ES-I3 (cell line): ENCODE results near the gene ZNF692.
"Not testable (repeated sequence)": the region's sequence is repeated elsewhere in the genome, so short reads cannot be mapped to it uniquely, and the experiment has no call there.

Experiments
- H3K36me3 ChIP-seq: 2 replicates; pipeline ENCODE4 v1.6.1; 2013; ENCODE audit warnings: mild to moderate bottlenecking, low read length, control low read depth, moderate library complexity; ENCODE audit not compliant: insufficient read depth
- H3K4me1 ChIP-seq: 2 replicates; pipeline ENCODE4 v1.6.1; 2013; ENCODE audit warnings: mild to moderate bottlenecking, control low read depth, low read length; ENCODE audit not compliant: insufficient read depth
- H3K9ac ChIP-seq: 2 replicates; pipeline ENCODE4 v1.6.1; 2013; ENCODE audit warnings: low read depth, mild to moderate bottlenecking, low read length, moderate library complexity
- H3K9me3 ChIP-seq: 2 replicates; pipeline ENCODE4 v1.6.1; 2013; ENCODE audit warnings: mild to moderate bottlenecking, low read length, moderate library complexity; ENCODE audit not compliant: control insufficient read depth, insufficient read depth

Gene ZNF692

DNA sequence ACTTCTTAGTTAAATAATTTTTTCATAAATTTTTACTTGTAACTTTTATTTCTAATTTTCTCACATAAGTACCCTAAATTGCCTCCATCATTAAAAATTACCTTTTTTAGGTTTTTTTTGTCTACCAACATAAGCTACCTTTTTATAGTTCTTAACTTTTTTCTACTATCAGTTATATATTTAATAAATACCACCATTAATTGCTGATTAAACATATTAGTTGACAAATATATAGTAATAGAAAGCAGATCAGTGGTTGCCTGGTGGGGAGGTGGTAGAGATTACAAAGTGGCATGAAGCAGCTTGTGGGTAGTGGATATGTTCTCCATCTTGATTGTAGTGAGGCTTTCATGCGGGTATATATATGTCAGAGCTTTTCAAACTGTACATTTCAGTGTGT, 27.0 kb downstream of the ZNF692 start:
- no peak overlapping the region for H3K9ac ChIP-seq
- no peaks in the 10 kb centered on the region for H3K9me3 ChIP-seq
- H3K36me3 ChIP-seq = no peaks in the 10 kb centered on the region
- H3K4me1 ChIP-seq = no peaks in the 10 kb centered on the region

DNA sequence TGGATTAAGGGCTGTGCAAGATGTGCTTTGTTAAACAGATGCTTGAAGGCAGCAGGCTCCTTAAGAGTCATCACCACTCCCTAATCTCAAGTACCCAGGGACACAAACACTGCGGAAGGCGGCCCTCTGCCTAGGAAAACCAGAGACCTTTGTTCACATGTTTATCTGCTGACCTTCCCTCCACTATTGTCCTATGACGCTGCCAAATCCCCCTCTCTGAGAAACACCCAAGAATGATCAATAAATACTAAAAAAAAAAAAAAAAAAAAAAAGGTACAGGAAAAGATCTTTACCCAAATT, 28.2 kb downstream of the ZNF692 start:
- H3K36me3 ChIP-seq, H3K4me1 ChIP-seq, H3K9ac ChIP-seq, H3K9me3 ChIP-seq: not testable (repeated sequence)

GRCh38 chr1:248828845-248829244, 30.0 kb downstream of the ZNF692 start:
- Histone ChIP-seq H3K4me1 (peaks cover 5% of the 10 kb centered on the region; the same call in 1 of the 2 replicates), H3K9ac (no peak overlapping the region), H3K9me3 (no peaks in the 10 kb centered on the region), H3K36me3 (peaks cover 3% of the 10 kb centered on the region; the same call in 1 of the 2 replicates)

GRCh38 chr1:248825909-248826760, 32.8 kb downstream of the ZNF692 start, which contains the start of gene SH3BP5L:
TSS of gene SH3BP5L (minus strand) at chr1:248825915. CDS start at chr1:248824935, 980 bp downstream.
- H3K9me3 ChIP-seq = no peaks in the 10 kb centered on the region
- H3K4me1 ChIP-seq = peaks cover 5% of the 10 kb centered on the region; the same call in 1 of the 2 replicates

DNA sequence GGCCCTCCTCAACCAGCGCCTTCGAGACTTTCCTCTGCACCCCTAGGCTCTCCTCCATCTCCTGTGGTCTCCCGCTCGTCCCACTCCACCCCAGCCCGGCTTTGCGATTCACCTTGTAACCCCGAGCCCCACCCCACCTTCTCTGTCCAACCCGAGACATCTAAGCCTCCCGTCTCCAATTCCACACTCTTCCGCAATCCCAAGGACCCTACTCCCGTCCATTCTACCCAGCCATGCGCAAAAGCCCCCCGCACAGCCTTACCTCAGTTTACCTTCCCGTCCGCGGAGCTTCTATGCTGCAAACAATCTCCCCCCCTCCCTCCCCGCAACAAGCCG, 33.3 kb downstream of the ZNF692 start:
- Histone ChIP-seq H3K4me1 (peaks cover 5% of the 10 kb centered on the region; the same call in 1 of the 2 replicates), H3K9me3 (no peaks in the 10 kb centered on the region), H3K36me3 (peaks cover 11% of the 10 kb centered on the region), H3K9ac (peak overlapping the region; percentile 85)

More at GRCh38 chr1:248825909-248826760, 32.8 kb downstream of the ZNF692 start, which contains the start of gene SH3BP5L:
- H3K36me3 ChIP-seq = peaks cover 11% of the 10 kb centered on the region
- peak within 1 kb of the TSS; percentile 85 for H3K9ac ChIP-seq

GRCh38 chr1:248825136-248825535, 33.7 kb downstream of the ZNF692 start:
- peaks cover 11% of the 10 kb centered on the region for H3K36me3 ChIP-seq
- H3K4me1 ChIP-seq = peaks cover 5% of the 10 kb centered on the region; the same call in 1 of the 2 replicates
- no peaks in the 10 kb centered on the region for H3K9me3 ChIP-seq
- H3K9ac ChIP-seq = peak overlapping the region; percentile 85

GRCh38 chr1:248824701-248825100, 34.2 kb downstream of the ZNF692 start:
- Histone ChIP-seq H3K4me1 (peaks cover 8% of the 10 kb centered on the region; the same call in 1 of the 2 replicates), H3K9ac (peak overlapping the region; percentile 85; the same call in 1 of the 2 replicates), H3K9me3 (no peaks in the 10 kb centered on the region), H3K36me3 (peaks cover 11% of the 10 kb centered on the region)

DNA sequence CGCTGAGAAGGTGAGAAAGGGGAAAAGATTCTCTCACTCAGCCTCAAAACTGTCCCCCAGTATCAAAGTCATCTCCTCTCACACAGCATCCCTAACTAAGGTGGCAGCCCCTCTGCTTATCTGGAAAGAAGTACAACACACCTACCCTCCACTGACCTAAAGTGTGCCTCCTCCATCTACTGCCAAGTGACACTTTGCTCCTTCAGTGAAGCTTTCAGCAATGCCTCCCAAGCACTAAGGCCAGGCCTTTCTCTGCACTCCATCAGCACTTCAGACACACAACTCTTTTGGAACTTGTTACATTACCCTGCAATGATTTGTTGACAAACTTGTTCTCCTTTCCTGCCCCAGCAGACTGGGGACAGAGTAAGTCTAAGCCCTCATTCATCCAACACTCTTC, 34.6 kb downstream of the ZNF692 start:
- Histone ChIP-seq H3K9me3 (no peaks in the 10 kb centered on the region), H3K4me1 (peaks cover 12% of the 10 kb centered on the region), H3K36me3 (peaks cover 11% of the 10 kb centered on the region), H3K9ac (no peak overlapping the region)

- Histone ChIP-seq H3K36me3 (peaks cover 11% of the 10 kb centered on the region), H3K9me3 (no peaks in the 10 kb centered on the region), H3K9ac (no peak overlapping the region), H3K4me1 (peaks cover 16% of the 10 kb centered on the region)
These were observed 35.3 kb downstream of the ZNF692 start for GRCh38 chr1:248823517-248824001.

DNA sequence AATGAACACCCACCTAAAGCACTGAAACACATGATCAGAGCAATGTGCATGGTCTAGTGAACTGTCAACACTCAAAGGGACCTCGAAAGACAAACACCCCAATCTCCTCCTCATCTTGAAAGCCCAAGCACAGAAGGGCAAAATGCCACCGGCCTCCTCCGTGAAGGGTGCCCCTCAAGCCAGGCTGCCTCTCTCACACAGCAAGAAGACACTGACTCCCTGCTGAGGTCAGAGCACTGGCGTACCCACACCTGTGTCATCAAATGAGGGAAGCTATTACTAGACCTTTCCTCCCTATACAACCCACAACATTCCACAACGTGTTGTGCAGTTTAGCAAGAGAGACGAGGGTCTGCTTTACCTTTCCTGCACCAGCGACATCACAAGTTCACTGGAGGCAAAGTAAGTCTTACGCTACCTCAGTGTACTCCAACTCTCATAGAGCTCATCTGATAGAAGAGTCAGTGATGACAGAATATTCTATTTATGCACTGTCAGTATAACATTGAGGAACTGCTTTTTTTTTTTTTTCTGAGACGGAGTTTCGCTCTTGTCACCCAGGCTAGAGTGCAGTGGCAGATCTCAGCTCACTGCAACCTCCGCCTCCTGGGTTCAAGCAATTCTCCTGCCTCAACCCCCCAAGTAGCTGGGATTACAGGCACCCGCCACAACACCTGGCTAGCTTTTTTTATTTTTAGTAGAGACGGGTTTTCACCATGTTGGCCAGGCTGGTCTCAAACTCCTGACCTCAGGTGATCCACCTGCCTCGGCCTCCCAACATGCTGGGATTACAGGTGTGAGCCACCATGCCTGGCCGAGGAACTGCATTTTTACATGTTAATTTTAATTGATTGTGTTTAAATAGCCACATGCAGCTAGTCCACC, 36.5 kb downstream of the ZNF692 start:
- no peak overlapping the region for H3K9ac ChIP-seq
- H3K36me3 ChIP-seq = peaks cover 11% of the 10 kb centered on the region
- H3K9me3 ChIP-seq = no peaks in the 10 kb centered on the region
- peaks cover 16% of the 10 kb centered on the region for H3K4me1 ChIP-seq

- Histone ChIP-seq H3K4me1 (peaks cover 16% of the 10 kb centered on the region), H3K9ac (no peak overlapping the region), H3K36me3 (peaks cover 11% of the 10 kb centered on the region), H3K9me3 (no peaks in the 10 kb centered on the region)
These were observed 37.2 kb downstream of the ZNF692 start for GRCh38 chr1:248821641-248822040.

DNA sequence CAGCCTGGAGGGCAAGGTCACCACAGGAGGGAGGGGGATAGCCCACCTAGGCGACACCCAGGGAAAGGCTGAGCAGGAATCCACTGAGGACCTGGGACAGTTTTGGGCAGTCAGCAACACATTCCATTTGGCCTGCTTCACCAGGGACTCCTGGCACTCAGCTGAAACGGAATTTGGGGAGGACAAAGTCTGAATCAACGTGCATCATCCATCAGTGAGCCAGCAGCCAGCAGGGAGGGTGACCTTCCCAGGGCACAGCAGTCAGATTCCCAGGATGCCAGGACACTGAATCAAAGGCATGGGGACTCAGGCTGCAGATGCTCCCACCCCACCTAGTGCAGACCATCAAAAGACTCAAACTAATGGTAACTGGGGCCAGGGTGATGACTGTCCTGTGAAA, 37.8 kb downstream of the ZNF692 start:
- H3K9ac ChIP-seq = no peak overlapping the region
- H3K36me3 ChIP-seq = peaks cover 11% of the 10 kb centered on the region
- no peaks in the 10 kb centered on the region for H3K9me3 ChIP-seq
- peaks cover 16% of the 10 kb centered on the region for H3K4me1 ChIP-seq

- H3K36me3 ChIP-seq = peaks cover 11% of the 10 kb centered on the region
- H3K4me1 ChIP-seq = peaks cover 20% of the 10 kb centered on the region
- no peak overlapping the region for H3K9ac ChIP-seq
These were observed 38.8 kb downstream of the ZNF692 start for GRCh38 chr1:248820041-248820585.

More at GRCh38 chr1:248820041-248820585, 38.8 kb downstream of the ZNF692 start:
- H3K9me3 ChIP-seq = no peaks in the 10 kb centered on the region
